Smooth muscle cell of bladder (primary cell): ENCODE data around the gene PADI2. TPM values are rescaled to one million over a fixed set of nuclear protein-coding genes. Genes with fewer than 3 reads are reported as not detected.

ENCODE experiments used
- total RNA-seq: library from RNA; depleted of rRNA; stranded (reverse); fragments of >200 nt; gene quantifications from 2 replicates; pipeline ENCODE4 v1.2.3, GENCODE V29; 2014

The PADI2 gene
- total RNA-seq = not detected in 2 replicates

GRCh38 chr1:17119076-17119772 lies at the start of gene PADI2:
Gene PADI2, minus strand, starts transcription at chr1:17119451. Its CDS starts 80 bp downstream, at chr1:17119371.

GRCh38 chr1:17053685-17054410 lies 65.4 kb downstream of the PADI2 start, which contains the start of gene SDHB:
Gene SDHB, minus strand, starts transcription at chr1:17054032. Its CDS starts 13 bp downstream, at chr1:17054019.

Other genes with a start within 250 kb of the PADI2 start
- gene RNU1-2, start 223.5 kb downstream of the PADI2 start, total RNA-seq = 3,030 and 4,050 TPM in 2 replicates
- 15.8 and 25.1 TPM in 2 replicates for gene CROCC, start 197.5 kb downstream of the PADI2 start, total RNA-seq
- gene MFAP2, start 138.8 kb downstream of the PADI2 start, total RNA-seq = 10.7 and 19.6 TPM in 2 replicates
- 10.8 and 15.3 TPM in 2 replicates for gene ATP13A2, start 107.5 kb downstream of the PADI2 start, total RNA-seq
- gene SDHB, start 65.4 kb downstream of the PADI2 start, total RNA-seq = 141 and 145 TPM in 2 replicates
- gene PADI1, start 85.7 kb upstream of the PADI2 start, total RNA-seq = under 0.01 TPM in 2 replicates
- gene PADI3, start 129.6 kb upstream of the PADI2 start, total RNA-seq = not detected in 2 replicates
- not detected in 2 replicates for gene PADI4, start 188.7 kb upstream of the PADI2 start, total RNA-seq